Purkinje cell (primary cell): ENCODE data around the gene GALNT11. TPM values are rescaled to one million over a fixed set of nuclear protein-coding genes. Genes with fewer than 3 reads are reported as not detected.

ENCODE experiments used
- polyA plus RNA-seq: library from polyadenylated mRNA; unstranded; fragments of >200 nt; fragmentation: Nextera tagmentation; gene quantifications from 2 replicates; pipeline ENCODE4 v1.2.1, GENCODE V29; 2014

GALNT11 gene
- polyA plus RNA-seq = 57.9 and 61.7 TPM in 2 replicates

DNA sequence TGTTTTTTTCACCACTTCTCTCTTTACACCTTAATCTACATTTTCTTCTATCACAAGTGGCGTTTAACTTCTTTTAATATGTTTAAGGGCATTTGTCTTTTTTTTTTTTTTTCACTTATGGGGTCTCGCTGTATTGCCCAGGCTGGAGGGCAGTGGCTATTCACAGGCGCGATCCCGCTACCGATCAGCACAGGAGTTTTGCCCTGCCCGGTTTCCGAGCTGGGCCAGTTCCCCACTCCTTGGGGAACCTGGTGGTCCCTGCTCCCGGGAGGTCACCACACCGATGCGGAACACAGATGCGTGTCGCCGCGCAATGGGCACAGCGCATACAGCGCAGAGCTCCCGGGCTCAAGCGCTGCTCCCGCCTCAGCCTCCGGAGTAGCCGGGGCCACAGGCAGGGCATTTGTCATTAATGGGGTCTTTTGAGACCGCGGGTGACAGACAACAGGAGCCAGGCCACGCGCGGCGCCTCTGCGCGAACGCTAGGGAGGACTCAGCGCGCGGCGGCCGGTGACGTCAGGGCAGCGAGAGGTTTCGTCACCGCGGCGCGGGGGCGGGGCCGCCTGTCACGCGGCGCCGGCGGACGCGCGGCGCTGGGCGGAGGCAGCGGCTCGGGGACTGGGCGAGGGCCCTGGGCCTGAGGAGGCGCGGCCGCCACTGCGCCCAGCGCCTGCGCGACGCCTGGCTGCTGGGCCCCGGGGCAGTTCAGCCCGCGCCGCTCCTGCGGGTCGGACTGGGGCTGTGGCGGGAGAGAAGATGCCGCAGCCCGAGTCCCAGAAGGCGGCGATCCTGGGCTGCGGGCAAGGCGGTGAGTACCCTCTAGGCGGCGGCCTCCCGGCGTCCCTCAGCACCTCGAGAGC, at the start of gene GALNT11:
Gene GALNT11, plus strand, starts transcription at position 598 of the 860 bp plus-strand sequence. CDS start 68,554 bp downstream, outside the sequence.

Other genes with a start within 250 kb of the GALNT11 start
- 15.7 and 22.2 TPM in 2 replicates for gene PRKAG2, start 148.6 kb upstream of the GALNT11 start, polyA plus RNA-seq
- not detected in 2 replicates for gene GALNTL5, start 69.2 kb upstream of the GALNT11 start, polyA plus RNA-seq